Medulla oblongata (tissue), 1 donor: ENCODE results near the gene STXBP1.

Experiments
- DNase-seq: peaks from one replicate; pipeline ENCODE4 v3.0.0-alpha.2; 2015; ENCODE audit errors: extremely low spot score

The STXBP1 gene

DNA sequence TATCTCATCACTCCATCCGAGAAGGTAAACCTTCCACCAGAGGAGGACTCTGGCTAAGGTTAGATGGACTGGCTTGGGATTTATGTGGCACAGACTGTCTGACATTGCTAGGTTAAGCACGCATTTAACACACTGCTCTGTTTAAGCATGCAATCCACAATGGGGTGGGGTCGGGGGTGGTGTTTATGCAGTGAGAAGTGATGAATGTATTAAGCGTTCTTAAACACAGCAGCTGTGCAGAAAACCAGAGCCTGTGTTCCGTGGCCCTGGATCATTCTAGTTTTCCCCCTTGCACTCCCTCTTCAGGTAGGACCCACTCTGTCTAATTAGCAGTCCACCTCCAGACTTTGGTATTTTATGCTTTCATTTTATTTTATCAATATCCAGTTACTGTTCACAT lies 46.4 kb downstream of the STXBP1 start:
- DNase-seq = no peak

- DNase-seq = no peak
These were observed 49.0 kb downstream of the STXBP1 start for GRCh38 chr9:127660886-127661741.

GRCh38 chr9:127662617-127663016 lies 50.5 kb downstream of the STXBP1 start:
- no peak for DNase-seq

DNA sequence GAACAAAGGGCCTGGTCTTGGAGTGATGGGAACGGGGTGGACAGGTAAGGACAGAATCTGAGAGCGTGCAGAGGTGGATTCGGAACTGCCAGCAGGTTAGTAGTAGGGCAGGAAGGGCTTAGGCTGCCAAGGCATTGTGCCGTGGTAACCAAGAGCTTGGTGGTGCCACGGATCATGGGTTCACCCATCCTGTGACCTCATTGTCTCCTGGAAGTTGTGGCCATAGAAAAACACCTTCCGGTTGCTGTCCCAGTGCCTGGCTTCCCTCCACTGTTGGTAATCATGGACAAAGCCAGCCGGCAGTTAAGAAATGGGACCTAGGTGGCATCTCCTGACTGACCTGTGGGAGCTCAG lies 52.2 kb downstream of the STXBP1 start:
- no peak for DNase-seq

DNA sequence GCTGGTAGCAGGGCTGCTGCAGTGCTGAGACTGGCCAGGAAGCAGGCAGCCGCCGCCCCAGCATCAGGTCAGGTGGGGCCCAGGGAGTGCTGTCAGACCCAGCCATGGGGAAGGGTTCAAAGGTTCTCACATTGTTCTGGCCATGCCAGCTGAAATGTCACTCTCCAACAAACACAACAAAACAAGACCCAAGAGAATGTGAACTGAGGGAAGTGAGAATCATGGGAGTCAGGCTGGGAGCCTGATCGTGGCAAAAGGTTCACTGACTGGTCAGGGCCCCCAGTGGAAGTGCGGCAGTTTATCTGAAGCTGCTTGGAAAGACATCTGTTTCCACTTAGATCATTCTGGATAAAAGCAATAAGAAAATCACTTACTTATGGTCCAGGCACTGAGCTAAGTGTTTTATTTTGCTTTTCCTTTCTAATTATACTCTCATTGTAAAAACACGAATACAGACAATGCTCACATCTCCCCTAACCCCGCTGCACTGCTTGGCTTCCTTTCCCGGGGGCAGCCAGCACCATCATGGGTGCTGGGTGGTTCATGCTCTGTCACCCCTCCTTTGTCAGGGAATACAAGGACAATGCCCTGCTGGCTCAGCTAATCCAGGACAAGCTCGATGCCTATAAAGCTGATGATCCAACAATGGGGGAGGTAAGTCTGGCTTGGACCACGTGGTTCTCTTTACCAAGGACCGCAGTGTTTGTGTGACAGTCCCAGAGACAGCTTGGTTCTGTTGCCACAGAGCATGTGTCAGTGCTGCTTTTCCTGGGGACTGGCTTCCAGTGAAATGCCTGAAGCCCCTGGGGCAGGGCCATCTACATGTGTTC lies 52.8 kb downstream of the STXBP1 start:
- DNase-seq = peak; percentile 30

GRCh38 chr9:127667127-127667844 lies 55.2 kb downstream of the STXBP1 start:
- DNase-seq = no peak

DNA sequence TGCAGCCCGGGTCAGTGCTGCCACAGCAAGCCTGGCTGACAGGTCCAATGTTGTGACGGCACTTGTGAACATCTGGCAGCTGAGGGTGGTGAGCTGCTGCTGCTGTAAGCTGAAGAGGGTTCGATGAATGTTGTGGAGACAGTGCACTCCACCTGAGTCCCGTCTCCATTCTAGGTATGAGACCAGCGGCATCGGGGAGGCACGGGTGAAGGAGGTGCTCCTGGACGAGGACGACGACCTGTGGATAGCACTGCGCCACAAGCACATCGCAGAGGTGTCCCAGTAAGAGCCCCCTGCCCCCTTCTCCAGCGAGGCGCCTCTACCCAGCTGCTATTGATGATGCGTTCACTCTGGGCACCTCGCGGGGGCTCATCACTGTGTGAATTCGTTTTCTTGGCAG lies 55.8 kb downstream of the STXBP1 start:
- no peak for DNase-seq

DNA sequence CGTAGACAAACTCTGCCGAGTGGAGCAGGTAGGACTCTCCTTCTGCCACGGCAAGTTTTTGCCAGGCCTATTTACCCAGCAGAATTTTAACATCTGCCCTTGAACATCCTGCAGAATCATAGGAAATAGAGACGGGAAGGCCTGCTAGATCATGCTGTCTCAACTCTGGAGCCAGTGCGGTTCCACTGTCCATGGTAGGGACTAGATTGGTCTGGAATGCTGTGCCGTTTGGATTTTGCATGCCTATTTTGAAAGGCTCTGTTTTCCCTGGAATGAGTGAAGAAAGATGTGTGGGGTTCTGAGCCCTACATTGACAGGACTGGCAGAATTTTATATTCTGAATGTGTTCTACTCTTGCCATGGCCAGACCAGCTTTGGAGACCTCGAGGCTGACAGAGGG lies 61.2 kb downstream of the STXBP1 start:
- DNase-seq = no peak

DNA sequence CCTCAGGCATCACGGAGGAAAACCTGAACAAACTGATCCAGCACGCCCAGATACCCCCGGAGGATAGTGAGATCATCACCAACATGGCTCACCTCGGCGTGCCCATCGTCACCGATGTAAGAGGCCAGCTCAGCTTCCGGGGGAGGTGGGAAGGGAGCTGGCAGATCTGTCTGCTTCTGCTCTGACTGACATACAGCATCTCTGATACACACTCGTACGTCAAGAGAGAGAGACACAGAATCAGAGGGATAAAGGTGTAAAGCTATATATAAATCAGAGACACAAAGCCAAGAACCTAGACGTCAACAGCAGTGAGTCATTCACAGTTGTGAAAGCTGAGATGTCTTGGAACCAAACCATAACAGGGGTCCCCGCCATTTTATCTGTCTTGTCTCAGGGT lies 64.6 kb downstream of the STXBP1 start:
- no peak for DNase-seq

DNA sequence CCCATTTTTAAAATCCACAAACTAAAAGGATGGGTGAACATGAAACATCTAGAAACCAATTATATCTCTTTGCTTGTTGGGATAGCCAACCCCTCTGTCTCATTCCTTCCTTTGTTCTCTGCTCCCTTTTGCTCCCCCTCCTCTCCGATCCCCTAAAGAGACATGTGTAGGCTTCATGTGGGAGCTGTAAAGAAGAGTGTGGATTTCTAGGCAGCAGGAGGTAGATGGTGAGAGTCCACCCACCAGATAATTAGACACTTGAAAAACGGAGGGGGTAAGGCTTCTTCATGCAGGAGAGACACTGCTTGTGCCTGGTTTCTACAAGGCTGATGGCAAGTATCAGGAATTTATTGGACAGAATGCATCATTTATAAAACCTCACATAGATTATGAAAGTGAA lies 67.4 kb downstream of the STXBP1 start:
- DNase-seq = no peak

GRCh38 chr9:127680226-127680625 lies 68.1 kb downstream of the STXBP1 start:
- no peak for DNase-seq

GRCh38 chr9:127680846-127681245 lies 68.8 kb downstream of the STXBP1 start:
- DNase-seq = no peak

GRCh38 chr9:127682351-127683136 lies 70.5 kb downstream of the STXBP1 start:
- no peak for DNase-seq

GRCh38 chr9:127683723-127684122 lies 71.6 kb downstream of the STXBP1 start:
- DNase-seq = no peak

DNA sequence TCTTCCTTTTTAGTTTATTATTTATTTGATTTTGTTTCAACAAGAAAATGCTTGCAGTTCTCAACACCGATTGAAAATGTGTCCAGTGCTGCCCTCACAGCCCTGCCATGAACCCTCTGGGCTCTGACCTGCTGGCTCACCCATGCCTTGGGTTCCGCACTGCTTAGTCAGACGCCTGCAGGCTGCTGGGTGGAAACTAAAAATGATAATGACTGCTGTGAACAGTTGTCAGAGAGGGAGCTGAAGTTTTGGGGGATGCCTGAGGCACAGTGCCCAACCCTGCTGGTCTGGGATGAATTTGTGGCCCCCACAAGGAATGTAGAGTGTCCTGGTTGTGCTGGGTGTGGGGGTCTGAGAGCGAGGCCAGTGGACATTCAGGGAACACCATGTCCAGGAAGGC lies 72.5 kb downstream of the STXBP1 start:
- no peak for DNase-seq

DNA sequence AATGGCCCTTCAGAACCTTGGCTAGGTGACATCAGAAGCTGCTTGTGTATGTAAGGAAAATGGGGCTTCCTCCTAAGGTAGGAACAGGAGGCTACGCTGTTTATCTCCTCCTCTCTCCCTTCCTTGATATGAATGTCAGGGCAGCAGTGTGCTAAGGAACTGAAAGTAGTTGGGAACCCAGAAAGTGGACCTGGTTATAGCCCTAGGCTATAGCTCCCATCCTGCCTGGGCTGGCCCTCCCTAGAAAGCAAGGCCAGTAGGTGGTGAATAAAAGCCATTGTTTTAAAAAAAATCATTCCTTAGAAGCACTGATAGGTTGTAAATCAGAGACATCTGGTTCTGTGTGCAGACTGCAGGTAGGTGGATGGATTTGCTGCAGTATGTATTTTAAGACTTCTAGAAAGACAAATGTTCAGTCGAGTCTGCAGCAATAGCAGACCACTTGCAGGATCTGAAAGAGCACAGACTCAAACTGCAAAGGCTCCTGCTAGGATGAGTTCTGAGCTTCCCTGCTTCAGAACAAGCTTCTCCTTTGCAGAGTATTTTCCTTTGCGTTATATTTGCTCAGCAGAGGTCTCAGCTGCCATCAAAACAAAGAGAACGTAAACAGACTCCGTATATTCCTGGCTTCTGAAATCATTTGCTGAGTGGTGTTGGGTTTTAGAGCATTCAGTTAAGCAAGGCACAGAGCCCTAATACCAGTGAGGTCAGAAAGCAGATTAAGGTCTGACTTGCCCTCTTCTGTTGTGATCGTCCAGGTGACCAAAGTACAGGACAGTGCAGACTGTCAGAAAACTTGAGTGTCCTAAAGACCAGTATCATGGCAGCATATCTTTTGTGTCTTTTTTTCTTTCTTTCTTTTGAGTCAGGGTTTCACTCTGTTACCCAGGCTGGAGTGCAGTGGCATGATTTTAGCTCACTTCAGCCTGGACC lies 74.7 kb downstream of the STXBP1 start:
- no peak for DNase-seq

GRCh38 chr9:127689329-127690000 lies 77.4 kb downstream of the STXBP1 start:
- DNase-seq = no peak

- DNase-seq = no peak
These were observed 78.7 kb downstream of the STXBP1 start for GRCh38 chr9:127690735-127691134.

GRCh38 chr9:127692071-127692470 lies 80.0 kb downstream of the STXBP1 start:
- DNase-seq = no peak

DNA sequence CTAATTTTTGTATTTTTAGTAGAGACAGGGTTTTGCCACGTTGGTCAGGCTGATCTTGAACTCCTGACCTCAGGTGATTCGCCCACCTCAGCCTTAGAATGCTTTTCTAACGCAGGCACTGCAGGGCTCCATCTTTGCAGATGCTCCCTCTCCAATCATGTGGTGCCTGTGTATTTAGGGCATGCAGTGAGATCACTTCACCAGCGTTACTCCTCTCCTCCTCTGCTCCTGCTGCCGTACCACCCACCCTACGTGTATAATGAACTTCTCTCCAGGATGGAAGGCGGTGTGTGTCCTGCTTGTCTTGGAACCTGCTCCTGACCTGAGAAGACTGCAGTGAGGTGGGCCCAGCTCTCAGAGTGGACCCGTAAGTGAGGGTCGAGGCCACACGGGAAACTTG lies 81.1 kb downstream of the STXBP1 start:
- DNase-seq = no peak
